Vagina (tissue), 2 donors: ENCODE measurements around the gene ARAP1. TPM values are rescaled to one million over a fixed set of nuclear protein-coding genes. Genes with fewer than 3 reads are reported as not detected.

Experiments
- DNase-seq, 2 donors: peaks; one replicate each; pipeline ENCODE4 v3.0.0-alpha.2; 2017; ENCODE audit errors: extremely low spot score in 2 of 2
- H3K27ac ChIP-seq: fragments of 200-600 bp; sonication (generic); one replicate; pipeline ENCODE4 v1.5.1; 2019
- H3K27me3 ChIP-seq: fragments of 200-600 bp; sonication (generic); one replicate; pipeline ENCODE4 v1.5.1; 2019
- H3K36me3 ChIP-seq, 2 donors: fragments of 200-600 bp; sonication (generic); one replicate each; pipeline ENCODE4 v1.5.1; 2017 to 2019
- H3K4me1 ChIP-seq: fragments of 200-600 bp; sonication (generic); one replicate; pipeline ENCODE4 v1.5.1; 2019
- H3K4me3 ChIP-seq, 2 donors: fragments of 200-600 bp; sonication (generic); 1 replicate in 1 of 2; 2 replicates in 1 of 2; pipeline ENCODE4 v1.5.1; 2016 to 2019
- H3K9me3 ChIP-seq: fragments of 200-600 bp; sonication (generic); one replicate; pipeline ENCODE4 v1.5.1; 2019
- CTCF ChIP-seq, 3 experiments: fragments of 450-650 bp in 2 of 3; fragments of 200-600 bp in 1 of 3; sonication (generic) in 1 of 3; IDR thresholded peaks; one replicate each; pipeline ENCODE4 v1.5.1; 2017 to 2019; ENCODE audit warnings: antibody characterized with exemption in 3 of 3, mild to moderate bottlenecking in 2 of 3, moderate library complexity in 2 of 3
- POLR2A ChIP-seq, 2 donors: fragments of 450-650 bp; IDR thresholded peaks; one replicate each; pipeline ENCODE4 v1.6.1; 2017; ENCODE audit warnings: antibody characterized with exemption in 2 of 2, mild to moderate bottlenecking in 2 of 2, moderate library complexity in 2 of 2
- POLR2AphosphoS5 ChIP-seq, 2 donors: sonication (generic); formaldehyde crosslinking; IDR thresholded peaks; one replicate each; pipeline ENCODE4 v1.9.0; 2017; ENCODE audit warnings: antibody characterized with exemption in 2 of 2, mild to moderate bottlenecking in 2 of 2, low read depth in 1 of 2; ENCODE audit not compliant: insufficient read depth in 1 of 2
- intact Hi-C: fragments of 100-400 bp; cut with DNase I; formaldehyde crosslinking; loops from one replicate; pipeline ENCODE4 v1.15.1; 2023
- total RNA-seq: library from RNA; depleted of rRNA; stranded (reverse); fragments of >200 nt; gene quantifications from one replicate; pipeline ENCODE4 v1.2.3, GENCODE V29; 2016

Gene ARAP1
- total RNA-seq, 1 donor from 2014 or later, result 59.2 TPM

DNA sequence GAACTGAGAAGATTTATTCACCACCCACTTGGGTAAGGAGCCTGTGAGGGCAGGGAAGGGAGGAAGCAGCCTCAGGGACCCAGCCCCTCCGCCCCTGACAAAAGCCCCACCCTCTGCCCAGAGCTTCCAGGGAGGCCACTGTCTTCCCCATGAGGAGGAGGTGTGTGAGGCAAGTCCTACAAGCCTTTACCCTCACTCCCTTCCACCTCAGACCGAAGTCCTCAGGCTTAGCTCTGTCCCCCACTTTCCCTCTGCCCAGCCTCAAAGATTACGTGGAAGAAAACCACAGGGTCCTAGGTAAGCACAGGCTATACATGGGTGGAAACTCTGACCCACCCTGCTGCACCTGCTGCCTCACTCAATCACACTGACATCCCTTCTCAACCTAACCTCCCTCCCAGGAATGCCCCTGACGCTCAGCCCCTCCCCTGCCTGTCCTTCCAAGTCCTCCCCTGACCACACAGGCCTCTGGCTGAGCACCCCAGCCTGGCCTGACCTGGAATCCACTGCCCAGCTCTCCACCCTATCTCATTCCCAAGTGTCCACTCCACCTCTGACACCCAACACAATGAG, 3.6 kb upstream of the ARAP1 start:
- no peaks in the 10 kb centered on the region for H3K27me3 ChIP-seq
- no peak for DNase-seq
- intact Hi-C loops, result no loop called here
- H3K27ac ChIP-seq, result no peak overlapping the region
- no peak overlapping the region for H3K4me3 ChIP-seq
- H3K36me3 ChIP-seq, result peaks cover 0 to 28% of the 10 kb centered on the region in 2 donors
- H3K4me1 ChIP-seq, result peaks cover 36% of the 10 kb centered on the region
- no peaks in the 10 kb centered on the region for H3K9me3 ChIP-seq
- TF ChIP-seq POLR2A (IDR thresholded peaks at IDR 0.05), result no peak
- TF ChIP-seq POLR2AphosphoS5 (IDR thresholded peaks at IDR 0.05; ENCODE audit: insufficient read depth in 1 of 2, low read depth in 1 of 2), result no peak
- no peak for TF ChIP-seq CTCF (IDR thresholded peaks at IDR 0.05)

- no peak overlapping the region for H3K27ac ChIP-seq
- H3K4me1 ChIP-seq, result peaks cover 44% of the 10 kb centered on the region
- no peaks in the 10 kb centered on the region for H3K9me3 ChIP-seq
- H3K4me3 ChIP-seq, result no peak overlapping the region
- no peak for DNase-seq
- H3K36me3 ChIP-seq, result peaks cover 0 to 28% of the 10 kb centered on the region in 2 donors
- no peaks in the 10 kb centered on the region for H3K27me3 ChIP-seq
- intact Hi-C loops, result no loop called here
- TF ChIP-seq POLR2A (IDR thresholded peaks at IDR 0.05) (no peak), POLR2AphosphoS5 (IDR thresholded peaks at IDR 0.05; ENCODE audit: insufficient read depth in 1 of 2, low read depth in 1 of 2) (no peak), CTCF (IDR thresholded peaks at IDR 0.05) (no peak)
Observed at GRCh38 chr11:72754544-72755155, 2.4 kb upstream of the ARAP1 start.

DNA sequence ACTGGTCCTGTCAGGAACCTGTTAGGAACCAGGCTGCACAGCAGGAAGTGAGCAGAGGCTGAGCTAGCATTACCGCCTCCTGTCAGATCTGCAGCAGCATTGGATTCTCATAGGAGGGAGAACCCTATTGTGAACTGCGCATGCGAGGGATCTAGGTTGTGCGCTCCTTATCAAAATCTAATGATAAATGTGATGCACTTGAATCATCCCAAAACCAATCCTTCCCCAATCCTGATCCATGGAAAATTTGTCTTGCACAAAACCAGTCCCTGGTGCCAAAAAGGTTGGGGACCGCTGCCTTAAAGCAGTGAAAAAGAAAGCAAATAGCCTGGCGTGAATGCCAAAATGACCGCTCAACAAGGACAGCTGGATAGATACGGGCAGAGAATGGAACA, 1.9 kb upstream of the ARAP1 start:
- TF ChIP-seq CTCF (IDR thresholded peaks at IDR 0.05), result no peak
- no peak for TF ChIP-seq POLR2A (IDR thresholded peaks at IDR 0.05)
- TF ChIP-seq POLR2AphosphoS5 (IDR thresholded peaks at IDR 0.05; ENCODE audit: insufficient read depth in 1 of 2, low read depth in 1 of 2), result no peak
- H3K4me3 ChIP-seq, result no peak overlapping the region
- no peak overlapping the region for H3K27ac ChIP-seq
- H3K4me1 ChIP-seq, result peaks cover 40% of the 10 kb centered on the region
- H3K9me3 ChIP-seq, result no peaks in the 10 kb centered on the region
- no peaks in the 10 kb centered on the region for H3K27me3 ChIP-seq
- intact Hi-C loops, result no loop called here
- DNase-seq, result no peak
- H3K36me3 ChIP-seq, result peaks cover 0 to 28% of the 10 kb centered on the region in 2 donors

GRCh38 chr11:72753341-72754148, 1.3 kb upstream of the ARAP1 start:
- TF ChIP-seq CTCF (IDR thresholded peaks at IDR 0.05) (no peak), POLR2A (IDR thresholded peaks at IDR 0.05) (no peak), POLR2AphosphoS5 (IDR thresholded peaks at IDR 0.05; ENCODE audit: insufficient read depth in 1 of 2, low read depth in 1 of 2) (no peak)
- Histone ChIP-seq H3K9me3 (no peaks in the 10 kb centered on the region), H3K27me3 (no peaks in the 10 kb centered on the region), H3K4me1 (peaks cover 34% of the 10 kb centered on the region), H3K36me3 (peaks cover 0 to 23% of the 10 kb centered on the region in 2 donors), H3K4me3 (no peak overlapping the region), H3K27ac (peak overlapping the region; percentile 70)
- intact Hi-C loops, result no loop called here
- no peak for DNase-seq
